UCSD-AML1 (cell line): ENCODE data around the gene F11.
"Not testable (repeated sequence)": the region's sequence is repeated elsewhere in the genome, so short reads cannot be mapped to it uniquely, and the experiment has no call there.

Experiments used
- DNase-seq: peaks from one replicate; lab custom pipeline; 2025; ENCODE audit not compliant: unreplicated experiment; lab: John Stamatoyannopoulos, UW

The F11 gene

DNA sequence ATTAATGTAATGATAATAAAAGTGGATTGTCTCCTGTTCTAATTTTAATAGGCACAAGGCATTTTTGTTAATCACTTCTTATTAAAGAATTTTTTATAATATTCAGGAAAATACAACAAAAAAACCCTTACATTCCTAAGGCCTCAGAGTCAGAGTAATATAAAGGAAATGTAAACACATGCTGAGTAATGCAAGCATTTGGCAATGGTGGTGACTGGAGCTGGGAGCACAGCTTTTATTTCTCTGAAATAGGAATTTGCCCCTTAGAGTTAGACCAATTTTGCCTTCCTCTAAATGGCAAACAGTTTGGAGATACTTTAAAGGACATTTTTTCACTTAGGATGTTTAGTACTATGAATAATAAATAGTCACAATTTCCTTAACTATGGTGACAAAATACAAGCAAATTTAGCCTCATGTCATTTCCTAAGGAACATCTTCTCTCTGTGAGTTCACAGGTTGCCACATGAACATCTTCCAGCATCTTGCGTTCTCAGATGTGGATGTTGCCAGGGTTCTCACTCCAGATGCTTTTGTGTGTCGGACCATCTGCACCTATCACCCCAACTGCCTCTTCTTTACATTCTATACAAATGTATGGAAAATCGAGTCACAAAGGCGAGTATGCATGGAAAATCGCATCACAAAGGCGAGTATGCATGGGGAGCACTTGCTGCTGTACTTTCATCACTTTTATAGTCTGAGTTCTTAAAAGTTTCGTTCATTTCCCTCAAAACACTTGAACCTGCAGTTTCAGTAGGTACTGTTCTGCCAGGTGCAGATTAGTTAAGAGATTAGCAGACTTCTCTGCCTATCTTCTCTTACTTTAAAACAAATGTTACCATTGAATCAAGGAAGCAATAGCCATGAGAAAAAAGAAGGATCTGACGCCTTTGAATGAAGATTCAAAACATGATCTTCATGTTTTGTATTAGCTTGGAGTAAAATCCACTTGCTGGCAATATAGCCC lies 15.9 kb upstream of the F11 start:
- no peak for DNase-seq

DNA sequence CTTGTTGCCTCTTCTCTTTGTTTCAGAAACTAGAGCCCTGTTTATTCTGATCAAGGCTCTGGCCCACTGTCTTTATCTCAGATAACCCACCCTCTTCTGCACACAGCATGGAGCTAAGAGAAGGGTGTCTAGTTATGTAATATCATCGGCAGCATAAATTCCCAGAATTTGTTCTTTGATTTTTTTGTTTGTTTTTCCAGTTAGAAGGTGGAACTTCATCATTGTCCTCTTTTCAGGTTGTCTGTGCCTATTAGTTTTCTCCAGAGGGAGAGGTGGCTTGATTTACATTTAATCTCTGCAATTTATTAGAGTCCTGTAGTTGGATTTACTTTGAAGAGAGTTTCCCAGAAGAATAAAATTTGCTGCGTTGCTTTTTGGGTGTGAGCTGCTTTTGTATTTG lies 15.2 kb upstream of the F11 start:
- DNase-seq, result no peak

DNA sequence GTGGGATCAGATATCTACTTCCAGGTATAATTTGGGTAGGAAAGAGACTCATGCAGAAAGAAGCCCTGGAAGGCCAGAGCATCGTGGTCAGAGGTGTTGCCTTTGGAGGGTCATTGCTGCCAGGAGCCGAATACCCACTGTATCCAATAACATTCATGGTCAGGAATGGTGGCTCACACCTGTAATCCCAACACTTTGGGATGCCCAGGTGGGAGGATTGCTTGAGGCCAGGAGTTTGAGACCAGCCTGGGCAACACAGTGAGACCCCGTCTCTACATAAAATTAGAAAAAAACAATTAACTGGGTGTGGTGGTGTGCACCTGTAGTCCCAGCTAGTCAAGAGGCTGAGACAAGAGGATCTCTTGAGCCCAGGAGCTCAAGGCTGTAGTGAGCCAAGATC lies 10.9 kb upstream of the F11 start:
- no peak for DNase-seq

DNA sequence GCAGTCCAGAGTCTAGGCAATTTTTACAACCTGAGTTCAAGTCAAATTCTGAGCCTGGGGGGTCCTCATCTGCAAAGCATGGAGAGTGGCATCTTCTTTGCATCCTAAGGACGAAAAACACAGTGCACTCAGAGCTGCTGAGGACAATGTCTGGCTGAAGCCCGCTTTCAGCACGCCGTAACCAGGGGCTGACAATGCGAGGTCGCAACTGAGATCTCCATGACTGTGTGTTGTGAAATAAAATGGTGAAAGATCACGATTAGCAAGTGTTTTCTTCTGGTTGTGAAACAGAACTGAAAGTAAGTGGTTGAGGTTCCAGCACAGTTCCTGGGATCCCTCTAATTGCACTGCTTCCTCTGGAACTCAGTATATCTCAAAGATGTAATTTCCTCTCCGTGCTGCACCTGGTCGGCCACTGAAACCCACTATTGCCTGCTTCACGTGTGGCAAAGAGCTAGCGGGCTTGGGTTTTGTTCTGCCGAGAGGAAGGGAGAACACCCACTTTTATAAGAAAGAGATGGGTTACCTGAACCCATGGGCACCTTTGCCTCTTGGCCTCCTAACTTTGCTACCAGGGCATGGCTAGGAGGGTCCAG lies 7.7 kb upstream of the F11 start:
- no peak for DNase-seq

- no peak for DNase-seq
Measured at GRCh38 chr4:186260117-186260503, 5.9 kb upstream of the F11 start.

DNA sequence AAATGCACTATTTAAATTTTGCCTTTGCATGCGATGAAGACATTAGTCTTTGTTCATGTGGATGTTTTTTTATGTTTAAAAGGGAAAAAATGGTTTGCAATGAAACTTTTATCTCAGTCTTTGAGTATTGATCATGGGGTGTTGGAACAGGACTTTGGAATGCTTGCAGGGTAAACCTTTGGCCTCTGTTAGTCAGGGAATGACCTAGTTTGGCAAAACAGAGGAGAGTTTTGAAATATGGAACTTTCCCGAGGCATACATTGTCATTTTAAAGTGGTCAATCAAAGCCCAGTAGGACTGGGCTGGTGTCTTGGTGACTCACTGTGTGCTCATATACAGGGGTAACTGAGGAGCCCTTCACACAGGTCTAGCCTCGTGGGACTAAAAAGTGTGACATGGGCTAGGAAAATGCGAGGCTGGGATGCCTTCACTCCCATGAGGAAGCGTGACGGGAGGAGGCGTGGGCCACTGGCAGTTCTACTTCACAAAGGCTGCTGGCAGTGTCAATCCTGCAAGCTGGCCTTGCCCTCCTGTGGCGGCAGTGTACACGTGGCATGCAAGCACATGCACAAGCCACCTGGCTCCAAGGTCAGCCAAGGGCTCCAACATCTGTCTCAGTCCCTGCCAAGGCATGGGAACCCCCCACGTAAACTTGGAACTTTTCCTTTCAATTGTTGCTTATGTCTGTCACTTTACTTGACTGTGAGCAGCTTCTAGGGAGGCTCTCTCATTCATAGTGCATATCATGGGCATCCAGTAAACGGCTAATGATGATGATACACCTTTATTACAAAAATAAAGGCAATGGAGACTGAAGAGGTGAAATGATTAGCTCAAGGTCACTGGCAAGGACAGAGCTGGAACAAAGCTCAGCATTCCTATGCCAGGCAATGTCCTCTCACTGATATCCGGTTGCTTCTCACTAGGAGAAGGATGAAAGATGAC lies 5.2 kb upstream of the F11 start:
- no peak for DNase-seq

- DNase-seq, result no peak
Measured at GRCh38 chr4:186264660-186265059, 1.3 kb upstream of the F11 start.

DNA sequence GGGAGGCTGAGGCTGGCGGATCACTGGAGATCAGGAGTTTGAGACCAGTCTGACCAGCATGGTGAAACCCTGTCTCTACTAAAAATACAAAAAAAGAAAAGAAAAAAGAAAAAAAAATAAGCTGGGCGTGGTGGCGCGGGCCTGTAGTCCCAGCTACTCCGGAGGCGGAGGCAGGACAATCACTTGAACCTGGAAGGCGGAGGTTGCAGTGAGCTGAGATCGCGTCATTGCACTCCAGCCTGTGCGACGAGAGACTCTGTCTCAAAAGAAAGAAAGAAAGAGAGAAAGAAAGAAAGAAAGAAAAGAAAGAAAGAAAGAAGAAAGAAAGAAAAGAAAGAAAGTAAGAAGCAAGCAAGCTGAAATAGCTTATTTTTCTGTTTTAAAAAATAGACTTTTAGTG lies 739 bp upstream of the F11 start:
- DNase-seq, result not testable (repeated sequence)

- no peak for DNase-seq
Measured at GRCh38 chr4:186266729-186267456, 904 bp downstream of the F11 start.

DNA sequence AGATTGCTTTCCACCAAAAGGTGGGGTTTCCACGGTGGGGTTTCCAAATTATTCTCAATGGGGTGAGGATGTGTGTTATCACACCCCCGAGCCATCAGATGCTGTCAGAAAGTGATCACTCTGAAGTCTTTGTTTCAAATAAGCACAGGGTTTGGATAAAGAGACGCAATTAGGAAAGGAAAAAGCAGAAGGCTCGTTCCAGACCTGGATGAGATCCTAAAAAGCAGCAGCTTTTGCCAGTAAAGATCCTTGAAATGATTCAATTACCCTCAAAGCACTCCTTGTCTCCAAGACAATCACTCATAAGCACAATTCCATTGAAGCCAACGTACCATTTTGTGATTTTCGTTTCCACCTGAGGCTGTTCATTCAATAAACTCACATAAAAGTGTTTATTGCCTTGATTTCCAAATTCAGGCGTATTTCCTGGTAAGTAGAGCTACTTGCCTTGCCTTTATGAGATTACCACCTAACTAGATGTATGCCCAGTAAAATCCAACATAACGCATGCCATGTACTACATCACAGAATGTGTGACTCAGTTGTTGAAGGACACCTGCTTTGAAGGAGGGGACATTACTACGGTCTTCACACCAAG lies 5.2 kb downstream of the F11 start:
- DNase-seq, result no peak

GRCh38 chr4:186272699-186273391 lies 6.9 kb downstream of the F11 start:
- DNase-seq, result no peak

DNA sequence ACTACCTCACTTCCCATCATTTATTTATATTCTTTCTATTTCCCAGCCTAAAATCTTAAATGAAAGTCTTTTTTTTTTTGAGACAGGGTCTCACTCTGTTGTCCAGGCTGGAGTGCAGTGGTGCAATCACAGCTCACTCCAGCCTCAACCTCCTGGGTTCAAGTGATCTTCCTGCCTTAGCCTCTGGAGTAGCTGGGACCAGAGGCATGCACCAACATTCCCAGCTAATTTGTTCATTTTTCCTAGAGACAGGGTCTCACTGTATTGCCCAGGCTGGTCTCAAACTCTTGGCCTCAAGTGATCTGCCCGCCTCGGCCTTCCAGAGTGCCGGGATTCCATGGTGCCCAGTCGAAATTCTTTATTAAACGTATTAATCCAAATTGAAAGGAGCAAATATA lies 7.4 kb downstream of the F11 start:
- DNase-seq, result not testable (repeated sequence)

- no peak for DNase-seq
Measured at GRCh38 chr4:186283311-186283710, 17.3 kb downstream of the F11 start.

DNA sequence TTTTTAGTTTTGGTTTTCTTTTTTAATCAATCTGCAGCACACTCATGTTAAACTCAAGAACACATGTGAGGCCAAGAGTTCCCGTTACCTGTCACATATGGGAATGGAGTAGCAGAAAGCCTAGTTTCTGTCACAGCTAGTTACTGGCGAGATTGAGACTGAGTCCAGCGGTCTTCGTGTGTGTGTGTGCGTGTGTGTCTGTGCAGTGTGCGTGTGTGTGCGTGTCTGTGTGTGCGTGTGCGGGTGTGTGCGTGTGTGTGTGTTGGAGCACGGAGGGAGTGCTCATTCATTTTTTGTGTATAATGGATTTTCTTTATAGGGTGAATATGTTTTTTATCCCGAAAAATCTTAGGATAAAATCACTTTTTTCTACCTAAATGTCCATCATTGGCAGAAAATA lies 19.2 kb downstream of the F11 start:
- no peak for DNase-seq

- DNase-seq, result no peak
Measured at GRCh38 chr4:186286581-186286980, 20.6 kb downstream of the F11 start.

DNA sequence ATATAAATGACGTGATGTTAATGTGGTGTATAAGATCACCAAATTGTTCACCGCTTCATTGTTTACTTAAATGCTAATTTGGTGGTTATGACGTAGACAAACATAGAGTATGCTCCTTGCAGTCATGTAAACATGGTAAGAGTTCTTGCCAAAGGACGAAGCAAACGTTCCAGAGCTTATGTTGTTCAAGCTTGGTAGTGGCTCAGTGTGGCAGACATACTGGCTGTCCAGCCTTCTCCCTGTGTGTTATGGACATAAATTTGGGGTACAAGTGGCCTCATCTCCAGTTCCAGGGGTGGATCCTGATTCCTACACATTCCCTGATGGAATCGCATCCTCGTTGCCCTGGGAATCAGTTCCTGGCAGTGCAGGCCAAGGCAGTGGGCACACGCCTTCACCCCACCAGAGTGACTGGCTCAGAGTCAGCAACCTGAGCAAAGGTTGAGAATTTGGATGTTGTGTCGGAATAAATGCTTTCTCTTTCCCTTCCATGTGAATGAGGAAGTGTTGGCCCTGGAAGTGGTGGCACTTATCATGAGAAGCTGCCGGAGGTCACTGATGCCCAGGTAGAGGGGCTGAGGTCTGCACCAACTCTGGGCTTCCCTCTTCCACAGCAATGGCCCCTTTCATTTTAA lies 25.4 kb downstream of the F11 start:
- DNase-seq, result no peak

DNA sequence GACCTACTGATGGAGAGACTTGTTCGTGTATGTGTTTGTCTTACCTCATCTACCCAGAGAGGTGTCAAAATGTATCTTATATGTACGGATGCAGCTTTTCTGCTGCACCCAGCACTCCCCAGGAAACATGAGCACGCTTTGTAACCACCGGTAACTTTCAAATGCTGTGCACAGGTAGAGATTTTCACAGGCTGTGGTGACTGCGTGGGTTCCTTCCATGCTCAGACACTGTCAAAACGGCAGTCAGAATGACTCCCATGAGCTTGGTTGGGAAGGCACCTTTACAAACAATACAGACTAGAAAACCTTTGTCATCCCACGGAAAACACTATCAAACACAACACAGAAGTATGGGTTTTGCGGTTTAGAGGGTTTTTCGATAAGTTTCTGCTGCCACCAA lies 28.2 kb downstream of the F11 start:
- DNase-seq, result no peak

DNA sequence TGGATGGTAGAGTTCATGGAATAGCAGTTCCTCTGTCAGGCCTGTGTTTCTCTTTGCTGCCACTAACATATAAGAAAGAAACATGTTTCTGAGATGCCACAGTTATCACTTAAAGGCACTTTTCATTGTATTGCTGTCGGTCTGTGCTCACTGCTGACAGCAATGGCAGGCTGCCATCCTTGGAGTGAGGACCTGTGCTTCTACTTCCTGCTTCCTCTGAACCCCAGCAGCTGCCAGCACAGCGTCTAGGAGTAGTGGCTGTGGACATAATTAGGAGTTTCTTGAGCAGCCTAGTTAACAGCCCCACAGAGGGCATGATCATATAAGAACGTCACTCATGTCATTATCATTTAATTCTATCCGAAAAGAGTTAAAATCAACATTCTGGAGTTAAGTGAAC lies 30.5 kb downstream of the F11 start:
- DNase-seq, result no peak

DNA sequence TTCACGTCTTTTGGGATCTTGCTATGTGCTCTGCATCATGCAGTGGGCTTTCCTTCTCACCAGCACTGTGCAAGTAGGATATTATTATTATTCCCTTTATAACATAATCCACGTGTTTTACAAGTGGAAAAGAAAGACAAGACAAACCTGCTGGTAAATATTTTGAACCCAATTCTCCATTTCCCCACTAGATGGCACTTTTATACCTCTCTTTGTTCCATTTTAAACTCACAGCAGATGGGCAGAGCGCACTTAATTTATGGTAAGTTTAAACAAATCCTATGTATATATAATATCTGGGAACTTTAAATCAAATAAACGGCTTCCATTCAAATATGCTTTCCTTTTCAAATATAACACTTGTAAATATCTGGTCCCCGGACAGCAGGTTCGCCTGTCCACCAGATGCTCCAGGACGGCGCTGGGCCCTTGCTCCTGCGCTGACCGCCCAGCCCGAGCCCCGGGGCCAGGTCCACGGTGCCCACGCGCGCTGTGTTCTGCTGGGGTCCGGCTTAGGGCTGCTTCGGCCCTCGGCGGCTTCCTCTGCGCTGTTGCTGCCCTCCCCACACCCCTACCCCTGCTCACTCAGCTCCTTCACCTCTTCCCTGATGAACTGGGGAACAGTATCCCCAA lies 31.1 kb downstream of the F11 start:
- DNase-seq, result no peak
